Lung (tissue), 10 donors: ENCODE measurements around the gene RNU1-3. TPM values are rescaled to one million over a fixed set of nuclear protein-coding genes. Genes with fewer than 3 reads are reported as not detected.
"Not testable (repeated sequence)": the region's sequence is repeated elsewhere in the genome, so short reads cannot be mapped to it uniquely, and the experiment has no call there.

Source experiments
- ATAC-seq: fragments of 200-7000 bp; cut with Tn5 transposase; one replicate; pipeline ENCODE4 v1.9.1; 2020; ENCODE audit warnings: moderate number of reproducible peaks; ENCODE audit not compliant: insufficient read depth, low FRiP score
- DNase-seq, 3 donors: peaks; one replicate each; pipeline ENCODE4 v3.0.0-alpha.2; 2013 to 2017
- H3K27ac ChIP-seq, 2 donors: one replicate each; pipeline ENCODE4 v1.5.1; 2013; ENCODE audit warnings: mild to moderate bottlenecking in 2 of 2, moderate library complexity in 2 of 2, control low read depth in 1 of 2, inconsistent platforms in 1 of 2, low read depth in 1 of 2, low read length in 1 of 2
- H3K27me3 ChIP-seq, 3 donors: one replicate each; pipeline ENCODE4 v1.5.1; 2013; ENCODE audit warnings: low read length in 2 of 3; ENCODE audit not compliant: control insufficient read depth in 3 of 3, insufficient read depth in 3 of 3
- H3K36me3 ChIP-seq, 4 donors: one replicate each; pipeline ENCODE4 v1.5.1; 2013; ENCODE audit warnings: low read length in 4 of 4, mild to moderate bottlenecking in 1 of 4, moderate library complexity in 1 of 4; ENCODE audit not compliant: control insufficient read depth in 4 of 4, insufficient read depth in 4 of 4
- H3K4me1 ChIP-seq, 5 donors: one replicate each; pipeline ENCODE4 v1.5.1; 2013; ENCODE audit warnings: low read length in 5 of 5, mild to moderate bottlenecking in 2 of 5, moderate library complexity in 1 of 5; ENCODE audit not compliant: control insufficient read depth in 5 of 5, insufficient read depth in 5 of 5
- H3K4me3 ChIP-seq: one replicate; pipeline ENCODE4 v1.5.1; 2013; ENCODE audit warnings: mild to moderate bottlenecking, control low read depth, moderate library complexity
- H3K9ac ChIP-seq, 2 donors: one replicate each; pipeline ENCODE4 v1.5.1; 2013; ENCODE audit warnings: low read length in 2 of 2, control low read depth in 1 of 2; ENCODE audit not compliant: insufficient read depth in 1 of 2
- H3K9me3 ChIP-seq, 4 donors: one replicate each; pipeline ENCODE4 v1.5.1; 2013; ENCODE audit warnings: low read length in 3 of 4, mild to moderate bottlenecking in 1 of 4, moderate library complexity in 1 of 4; ENCODE audit not compliant: control insufficient read depth in 4 of 4, insufficient read depth in 3 of 4
- WGBS, 2 donors: extraction: QIAGEN DNeasy Blood & Tissue Kit; methylation state at CpG; one replicate each; pipeline ENCODE4 v1.1.7; 2013; 5-methylcytosine and 5-hydroxymethylcytosine counted together
- polyA plus RNA-seq, 2 donors: library from polyadenylated mRNA; stranded (reverse); fragments of 200-250 nt; gene quantifications; one replicate each; pipeline ENCODE4 v1.2.1, GENCODE V29; 2013
- total RNA-seq, 2 donors: library from RNA; depleted of rRNA in 1 of 2; stranded (reverse); fragments of >200 nt in 1 of 2; gene quantifications; one replicate each; pipeline ENCODE4 v1.2.1, GENCODE V29; 2014 to 2021
- donor health status: Bipolar disorder and iron deficiency.
- donor health status: healthy.
- donor health status: DM: yes; HTN: yes; CAD: no.

RNU1-3 gene
- total and polyA plus RNA-seq, 4 donors = under 0.01 to 3,134 TPM; not detected in 2

- not testable (repeated sequence) for H3K4me1 ChIP-seq, H3K36me3 ChIP-seq, H3K9me3 ChIP-seq, H3K9ac ChIP-seq, DNase-seq, H3K27ac ChIP-seq, H3K4me3 ChIP-seq, ATAC-seq, H3K27me3 ChIP-seq
- no CpG with 5 or more reads among the region's 11 CpGs for WGBS, 2 donors
Measured at GRCh38 chr1:16665836-16666235, 912 bp downstream of the RNU1-3 start.

- not testable (repeated sequence) for H3K9me3 ChIP-seq, H3K9ac ChIP-seq, H3K4me1 ChIP-seq, H3K27me3 ChIP-seq, DNase-seq, H3K36me3 ChIP-seq, H3K4me3 ChIP-seq, H3K27ac ChIP-seq
- peak; percentile 34 for ATAC-seq
- 83 to 92% methylated on average over 11 to 17 of the region's 32 CpGs for WGBS, 2 donors
Measured at GRCh38 chr1:16658234-16658633, 8.5 kb downstream of the RNU1-3 start.

- WGBS, 2 donors = 86% methylated on average over 3 of the region's 14 CpGs; no CpG with 5 or more reads in 1 of the 2 donors
- not testable (repeated sequence) for DNase-seq, H3K9ac ChIP-seq, H3K9me3 ChIP-seq, H3K4me1 ChIP-seq, H3K27me3 ChIP-seq, ATAC-seq, H3K36me3 ChIP-seq, H3K4me3 ChIP-seq, H3K27ac ChIP-seq
Measured at GRCh38 chr1:16656981-16657683, 9.6 kb downstream of the RNU1-3 start.

GRCh38 chr1:16656574-16656973 is 10.2 kb downstream of the RNU1-3 start:
- H3K9me3 ChIP-seq, H3K36me3 ChIP-seq, H3K4me3 ChIP-seq, H3K4me1 ChIP-seq, H3K27ac ChIP-seq, H3K27me3 ChIP-seq, ATAC-seq, H3K9ac ChIP-seq, DNase-seq: not testable (repeated sequence)
- 100% methylated on average over 1 of the region's 6 CpGs; no CpG with 5 or more reads in 1 of the 2 donors for WGBS, 2 donors

GRCh38 chr1:16651560-16651959 is 15.2 kb downstream of the RNU1-3 start:
- H3K27me3 ChIP-seq, H3K9me3 ChIP-seq, H3K27ac ChIP-seq, DNase-seq, ATAC-seq, H3K4me3 ChIP-seq, H3K4me1 ChIP-seq, H3K36me3 ChIP-seq, H3K9ac ChIP-seq: not testable (repeated sequence)
- WGBS, 2 donors = 95% methylated on average over 1 of the region's 1 CpG

DNA sequence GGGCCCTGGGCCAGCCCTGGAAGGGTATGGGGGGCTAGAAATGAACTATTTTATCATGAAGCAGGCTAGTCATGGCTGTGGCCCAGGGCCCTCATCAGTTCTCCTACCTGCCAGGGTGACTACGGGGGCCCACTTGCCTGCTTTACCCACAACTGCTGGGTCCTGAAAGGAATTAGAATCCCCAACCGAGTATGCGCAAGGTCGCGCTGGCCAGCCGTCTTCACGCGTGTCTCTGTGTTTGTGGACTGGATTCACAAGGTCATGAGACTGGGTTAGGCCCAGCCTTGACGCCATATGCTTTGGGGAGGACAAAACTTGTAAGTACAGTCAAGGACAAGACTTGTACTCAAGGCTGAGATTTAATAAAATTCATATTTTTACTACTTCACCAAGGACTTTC is 16.8 kb downstream of the RNU1-3 start:
- ATAC-seq, H3K9me3 ChIP-seq: not testable (repeated sequence)
- 85 to 88% methylated on average over 8 to 9 of the region's 9 CpGs for WGBS, 2 donors

DNA sequence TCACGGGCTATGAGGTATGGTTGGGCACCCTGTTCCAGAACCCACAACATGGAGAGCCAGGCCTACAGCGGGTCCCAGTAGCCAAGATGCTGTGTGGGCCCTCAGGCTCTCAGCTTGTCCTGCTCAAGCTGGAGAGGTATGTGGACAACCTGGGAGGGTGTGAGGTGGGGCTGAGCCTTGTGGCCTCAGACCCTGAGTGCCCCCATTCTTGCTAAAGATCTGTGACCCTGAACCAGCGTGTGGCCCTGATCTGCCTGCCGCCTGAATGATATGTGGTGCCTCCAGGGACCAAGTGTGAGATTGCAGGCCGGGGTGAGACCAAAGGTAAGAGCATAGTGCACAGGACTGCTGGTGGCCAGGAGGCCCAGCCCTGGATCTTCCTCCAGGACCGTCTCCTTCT is 17.4 kb downstream of the RNU1-3 start:
- H3K36me3 ChIP-seq, DNase-seq, H3K9me3 ChIP-seq, H3K9ac ChIP-seq, ATAC-seq, H3K27me3 ChIP-seq, H3K27ac ChIP-seq, H3K4me1 ChIP-seq, H3K4me3 ChIP-seq: not testable (repeated sequence)
- whole genome bisulfite sequencing, 2 donors = 62 to 82% methylated on average over 3 of the region's 6 CpGs

More for the DNA sequence above, 16.8 kb downstream of the RNU1-3 start:
- H3K27me3 ChIP-seq, H3K9ac ChIP-seq, DNase-seq, H3K27ac ChIP-seq, H3K36me3 ChIP-seq, H3K4me3 ChIP-seq, H3K4me1 ChIP-seq: not testable (repeated sequence)

GRCh38 chr1:16648756-16649155 is 18.0 kb downstream of the RNU1-3 start:
- H3K27ac ChIP-seq, H3K27me3 ChIP-seq, H3K4me3 ChIP-seq, H3K36me3 ChIP-seq, H3K9me3 ChIP-seq, H3K9ac ChIP-seq, ATAC-seq: not testable (repeated sequence)
- WGBS, 2 donors = 96% methylated on average over 6 of the region's 8 CpGs; no CpG with 5 or more reads in 1 of the 2 donors
- peaks cover under 1 to 13% (median 2%) of the 10 kb centered on the region in 5 donors for H3K4me1 ChIP-seq
- DNase-seq = peak in 1 of 3 donors; percentile 9
